ENCODE results near the gene SORBS2.
A peak's percentile ranks its signal among the peaks of the same experiment; 100 is the strongest.

DNA sequence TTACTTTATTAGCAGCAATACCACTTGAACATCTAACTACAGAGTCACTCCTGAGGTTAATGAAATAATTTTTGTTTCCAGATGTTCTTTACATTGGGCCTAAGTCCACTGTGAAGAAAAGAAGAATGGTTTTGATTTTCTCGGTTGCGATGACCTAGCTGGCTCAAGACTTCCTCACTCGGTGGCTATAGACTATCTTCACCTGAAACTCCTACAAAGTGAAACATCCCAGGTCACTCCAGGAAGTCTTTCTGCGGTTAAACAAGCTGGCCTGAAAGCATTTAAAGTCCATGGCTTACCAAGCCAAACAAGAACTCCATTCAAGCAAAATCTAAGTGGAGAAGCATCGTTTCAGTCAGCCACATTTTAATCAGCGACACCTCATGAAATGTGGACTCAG is 13.7 kb upstream of the SORBS2 start:
- TF ChIP-seq, protein P1, sequence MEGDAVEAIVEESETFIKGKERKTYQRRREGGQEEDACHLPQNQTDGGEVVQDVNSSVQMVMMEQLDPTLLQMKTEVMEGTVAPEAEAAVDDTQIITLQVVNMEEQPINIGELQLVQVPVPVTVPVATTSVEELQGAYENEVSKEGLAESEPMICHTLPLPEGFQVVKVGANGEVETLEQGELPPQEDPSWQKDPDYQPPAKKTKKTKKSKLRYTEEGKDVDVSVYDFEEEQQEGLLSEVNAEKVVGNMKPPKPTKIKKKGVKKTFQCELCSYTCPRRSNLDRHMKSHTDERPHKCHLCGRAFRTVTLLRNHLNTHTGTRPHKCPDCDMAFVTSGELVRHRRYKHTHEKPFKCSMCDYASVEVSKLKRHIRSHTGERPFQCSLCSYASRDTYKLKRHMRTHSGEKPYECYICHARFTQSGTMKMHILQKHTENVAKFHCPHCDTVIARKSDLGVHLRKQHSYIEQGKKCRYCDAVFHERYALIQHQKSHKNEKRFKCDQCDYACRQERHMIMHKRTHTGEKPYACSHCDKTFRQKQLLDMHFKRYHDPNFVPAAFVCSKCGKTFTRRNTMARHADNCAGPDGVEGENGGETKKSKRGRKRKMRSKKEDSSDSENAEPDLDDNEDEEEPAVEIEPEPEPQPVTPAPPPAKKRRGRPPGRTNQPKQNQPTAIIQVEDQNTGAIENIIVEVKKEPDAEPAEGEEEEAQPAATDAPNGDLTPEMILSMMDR (IDR thresholded peaks at IDR 0.05), result no peak
- peak in 2 of 3 donors; percentile 10 to 32 for TF ChIP-seq POLR2AphosphoS5 (IDR thresholded peaks at IDR 0.05)
- no peak for TF ChIP-seq EP300 (IDR thresholded peaks at IDR 0.05)
